CD4-positive, alpha-beta T cell treated with Interferon alpha-2 for 1 hour (primary cell): ENCODE measurements around the gene EDN1.

Experiments used
- DNase-seq, 2 donors: peaks; one replicate each; pipeline ENCODE4 v3.0.0-alpha.2; 2020 to 2022

EDN1 gene

GRCh38 chr6:12289933-12290820 lies at the start of gene EDN1:
EDN1 (plus strand) TSS chr6:12290361; CDS start chr6:12290630, 269 bp downstream.
- DNase-seq: peak; percentile 33 to 41

GRCh38 chr6:12241493-12242175 lies 48.5 kb upstream of the EDN1 start:
- no peak for DNase-seq

GRCh38 chr6:12243169-12243568 lies 47.0 kb upstream of the EDN1 start:
- DNase-seq: no peak

- DNase-seq: no peak
Measured at GRCh38 chr6:12245360-12245759, 44.8 kb upstream of the EDN1 start.

- no peak for DNase-seq
Measured at GRCh38 chr6:12245763-12246718, 44.1 kb upstream of the EDN1 start.

- DNase-seq: no peak
Measured at GRCh38 chr6:12246900-12247299, 43.3 kb upstream of the EDN1 start.

- DNase-seq: no peak
Measured at GRCh38 chr6:12249541-12250382, 40.4 kb upstream of the EDN1 start.

- DNase-seq: no peak
Measured at GRCh38 chr6:12250383-12250770, 39.8 kb upstream of the EDN1 start.

- no peak for DNase-seq
Measured at GRCh38 chr6:12254210-12254609, 36.0 kb upstream of the EDN1 start.

- no peak for DNase-seq
Measured at GRCh38 chr6:12258191-12258590, 32.0 kb upstream of the EDN1 start.

- DNase-seq: no peak
Measured at GRCh38 chr6:12258591-12259075, 31.5 kb upstream of the EDN1 start.

- no peak for DNase-seq
Measured at GRCh38 chr6:12260458-12261093, 29.6 kb upstream of the EDN1 start.

GRCh38 chr6:12261502-12261901 lies 28.7 kb upstream of the EDN1 start:
- DNase-seq: no peak

GRCh38 chr6:12262236-12263061 lies 27.7 kb upstream of the EDN1 start:
- no peak for DNase-seq

GRCh38 chr6:12263403-12263802 lies 26.8 kb upstream of the EDN1 start:
- DNase-seq: no peak

- DNase-seq: no peak
Measured at GRCh38 chr6:12264671-12265070, 25.5 kb upstream of the EDN1 start.

- DNase-seq: no peak
Measured at GRCh38 chr6:12265296-12265695, 24.9 kb upstream of the EDN1 start.

GRCh38 chr6:12265791-12266190 lies 24.4 kb upstream of the EDN1 start:
- DNase-seq: peak; percentile 13 to 59

- DNase-seq: no peak
Measured at GRCh38 chr6:12266571-12266970, 23.6 kb upstream of the EDN1 start.

GRCh38 chr6:12269110-12269509 lies 21.1 kb upstream of the EDN1 start:
- DNase-seq: no peak
